ENCODE results near the gene FXR1.

GRCh38 chr3:180930526-180930925 is 18.1 kb downstream of the FXR1 start:
- TF ChIP-seq EGR1 (IDR thresholded peaks at IDR 0.05; ENCODE audit: low read depth in 2 of 2), result no peak
- TF ChIP-seq FOXA1 (IDR thresholded peaks at IDR 0.05), result no peak
- TF ChIP-seq, protein P1, sequence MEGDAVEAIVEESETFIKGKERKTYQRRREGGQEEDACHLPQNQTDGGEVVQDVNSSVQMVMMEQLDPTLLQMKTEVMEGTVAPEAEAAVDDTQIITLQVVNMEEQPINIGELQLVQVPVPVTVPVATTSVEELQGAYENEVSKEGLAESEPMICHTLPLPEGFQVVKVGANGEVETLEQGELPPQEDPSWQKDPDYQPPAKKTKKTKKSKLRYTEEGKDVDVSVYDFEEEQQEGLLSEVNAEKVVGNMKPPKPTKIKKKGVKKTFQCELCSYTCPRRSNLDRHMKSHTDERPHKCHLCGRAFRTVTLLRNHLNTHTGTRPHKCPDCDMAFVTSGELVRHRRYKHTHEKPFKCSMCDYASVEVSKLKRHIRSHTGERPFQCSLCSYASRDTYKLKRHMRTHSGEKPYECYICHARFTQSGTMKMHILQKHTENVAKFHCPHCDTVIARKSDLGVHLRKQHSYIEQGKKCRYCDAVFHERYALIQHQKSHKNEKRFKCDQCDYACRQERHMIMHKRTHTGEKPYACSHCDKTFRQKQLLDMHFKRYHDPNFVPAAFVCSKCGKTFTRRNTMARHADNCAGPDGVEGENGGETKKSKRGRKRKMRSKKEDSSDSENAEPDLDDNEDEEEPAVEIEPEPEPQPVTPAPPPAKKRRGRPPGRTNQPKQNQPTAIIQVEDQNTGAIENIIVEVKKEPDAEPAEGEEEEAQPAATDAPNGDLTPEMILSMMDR (IDR thresholded peaks at IDR 0.05; ENCODE audit: low read depth, low read length, missing input control), result no peak
- TF ChIP-seq YY1 (IDR thresholded peaks at IDR 0.05), result no peak
